Measurements from ENCODE around the gene LYPD6. TPM values are rescaled to one million over a fixed set of nuclear protein-coding genes. Genes with fewer than 3 reads are reported as not detected.

The LYPD6 gene
- total RNA-seq, 1 experiment from 2014 or later, result 11.5 TPM

DNA sequence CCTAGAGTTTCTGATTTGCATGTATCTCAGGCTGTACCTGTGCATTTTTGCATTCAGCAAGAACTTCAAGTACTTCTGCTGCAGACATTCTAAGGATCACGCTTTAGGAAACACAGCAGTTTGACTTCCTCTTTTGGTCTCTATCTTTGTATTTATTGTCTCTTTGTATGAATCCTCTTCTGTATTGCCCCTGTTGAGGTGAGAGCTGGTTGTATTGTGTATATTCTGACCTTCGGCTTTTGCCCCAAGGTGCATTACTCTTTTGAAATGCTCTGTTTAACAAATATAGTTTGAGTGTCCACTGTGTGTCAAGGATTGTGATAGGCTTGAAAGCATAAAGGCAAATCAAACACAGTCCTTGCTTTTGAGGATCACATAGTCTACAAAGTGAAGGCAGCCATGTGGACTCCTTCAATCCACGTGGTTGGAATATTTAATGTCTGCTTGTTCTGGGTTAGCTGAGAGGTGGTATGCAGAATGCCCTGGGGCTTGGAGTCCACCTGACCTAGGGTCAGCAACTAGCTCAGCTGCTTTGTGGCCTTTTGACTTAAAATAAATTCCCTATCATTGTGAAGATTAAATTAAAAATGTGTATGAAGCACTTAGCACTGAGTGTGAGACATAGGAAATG, 108.1 kb downstream of the LYPD6 start:
- no peaks in the 10 kb centered on the region for H3K27me3 ChIP-seq
- H3K9me3 ChIP-seq (replicated peaks), result no peaks in the 10 kb centered on the region
- no peak overlapping the region for H3K4me3 ChIP-seq
- no peaks in the 10 kb centered on the region for H3K4me1 ChIP-seq
- H3K27ac ChIP-seq, result no peak overlapping the region
- H3K36me3 ChIP-seq, result no peaks in the 10 kb centered on the region; the same call in 1 of the 2 replicates
- DNase-seq, result no peak

DNA sequence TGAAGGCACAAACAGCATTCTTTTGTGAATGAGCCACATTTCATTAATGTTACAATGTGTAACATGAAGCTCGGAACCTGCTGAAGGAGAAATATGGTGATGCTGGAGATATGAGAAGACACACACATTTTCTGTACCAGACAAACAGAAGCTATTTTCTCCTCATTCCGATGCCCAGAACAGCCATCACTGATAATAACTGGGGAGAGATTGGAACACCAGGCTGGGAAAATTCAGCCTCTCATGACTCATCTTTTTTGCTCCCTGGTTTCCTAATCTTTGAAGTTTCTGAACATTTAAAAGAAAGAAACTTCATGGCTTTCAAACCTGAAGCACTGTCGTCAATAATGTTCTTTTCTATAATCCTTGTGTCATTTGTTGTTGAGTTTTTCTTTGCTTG, 110.9 kb downstream of the LYPD6 start:
- Histone ChIP-seq H3K4me1 (no peaks in the 10 kb centered on the region), H3K27me3 (no peaks in the 10 kb centered on the region), H3K36me3 (no peaks in the 10 kb centered on the region; the same call in 1 of the 2 replicates), H3K27ac (no peak overlapping the region), H3K4me3 (no peak overlapping the region), H3K9me3 (replicated peaks) (no peaks in the 10 kb centered on the region)
- DNase-seq, result no peak

DNA sequence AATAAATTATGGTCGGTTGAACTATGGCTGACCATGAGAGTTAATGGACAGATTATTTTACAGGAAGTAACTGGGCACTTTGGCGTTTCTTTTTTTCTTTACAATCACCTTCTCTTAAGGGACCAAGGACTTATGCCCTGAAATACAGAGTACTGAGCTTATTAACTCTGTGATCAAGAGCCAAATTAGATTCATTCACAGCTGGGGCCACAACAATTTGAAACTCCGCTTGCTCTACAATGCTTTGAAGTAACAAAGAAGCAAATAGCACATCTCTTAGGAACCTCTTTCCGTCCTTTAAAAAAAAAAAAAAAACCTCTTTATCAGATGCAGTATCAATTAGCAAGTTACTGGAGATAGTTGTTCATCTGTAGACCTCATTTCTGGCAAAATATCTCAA, 112.0 kb downstream of the LYPD6 start:
- H3K27ac ChIP-seq, result no peak overlapping the region
- H3K36me3 ChIP-seq, result no peaks in the 10 kb centered on the region; the same call in 1 of the 2 replicates

DNA sequence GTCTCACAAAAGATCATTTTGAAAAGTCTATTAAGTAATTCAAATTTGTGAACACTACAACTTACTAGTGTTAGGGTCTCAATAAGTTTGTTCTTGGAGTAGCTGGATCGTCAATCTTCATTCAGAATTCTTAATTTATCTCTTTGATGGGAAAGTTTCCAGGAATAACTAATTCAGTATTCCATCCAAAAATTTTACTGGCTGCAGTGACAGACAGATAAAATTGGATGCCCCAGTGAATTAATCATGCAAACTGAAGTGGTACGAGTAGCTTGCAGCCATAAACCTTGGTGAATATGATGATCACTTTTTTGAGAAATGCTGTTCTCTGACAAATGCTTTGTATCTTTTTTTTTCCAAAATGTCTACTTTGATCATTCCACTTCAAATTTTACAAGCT, 112.8 kb downstream of the LYPD6 start:
- H3K27ac ChIP-seq, result no peak overlapping the region
- H3K9me3 ChIP-seq (replicated peaks), result no peaks in the 10 kb centered on the region
- no peaks in the 10 kb centered on the region for H3K4me1 ChIP-seq
- no peaks in the 10 kb centered on the region; the same call in 1 of the 2 replicates for H3K36me3 ChIP-seq
- H3K27me3 ChIP-seq, result no peaks in the 10 kb centered on the region
- no peak for DNase-seq
- no peak overlapping the region for H3K4me3 ChIP-seq

More for the DNA sequence above, 112.0 kb downstream of the LYPD6 start:
- no peak for DNase-seq
- Histone ChIP-seq H3K27me3 (no peaks in the 10 kb centered on the region), H3K4me3 (no peak overlapping the region), H3K9me3 (replicated peaks) (no peaks in the 10 kb centered on the region), H3K4me1 (no peaks in the 10 kb centered on the region)

DNA sequence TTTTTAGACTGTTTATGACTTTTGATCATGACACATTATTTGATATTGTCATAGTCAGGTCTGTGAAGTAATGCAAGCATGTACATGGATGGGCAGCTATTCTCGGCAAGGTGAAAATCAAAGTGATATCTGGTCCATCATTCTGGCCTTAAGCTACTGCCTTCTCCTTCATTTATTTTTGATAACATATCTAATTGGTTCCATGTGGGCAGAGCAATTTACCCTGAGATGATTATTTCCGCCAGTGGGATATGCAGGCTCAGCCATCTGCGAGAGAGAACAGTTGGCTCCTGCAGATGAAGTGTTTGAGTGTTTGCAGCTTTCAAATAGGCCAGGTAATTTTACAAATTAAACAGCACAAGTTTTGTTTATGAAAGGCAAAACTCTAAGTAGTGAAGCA, 116.4 kb downstream of the LYPD6 start:
- Histone ChIP-seq H3K36me3 (peaks cover 5% of the 10 kb centered on the region; the same call in 1 of the 2 replicates), H3K27ac (no peak overlapping the region), H3K4me1 (no peaks in the 10 kb centered on the region), H3K4me3 (no peak overlapping the region), H3K9me3 (replicated peaks) (no peaks in the 10 kb centered on the region), H3K27me3 (no peaks in the 10 kb centered on the region)
- no peak for DNase-seq

DNA sequence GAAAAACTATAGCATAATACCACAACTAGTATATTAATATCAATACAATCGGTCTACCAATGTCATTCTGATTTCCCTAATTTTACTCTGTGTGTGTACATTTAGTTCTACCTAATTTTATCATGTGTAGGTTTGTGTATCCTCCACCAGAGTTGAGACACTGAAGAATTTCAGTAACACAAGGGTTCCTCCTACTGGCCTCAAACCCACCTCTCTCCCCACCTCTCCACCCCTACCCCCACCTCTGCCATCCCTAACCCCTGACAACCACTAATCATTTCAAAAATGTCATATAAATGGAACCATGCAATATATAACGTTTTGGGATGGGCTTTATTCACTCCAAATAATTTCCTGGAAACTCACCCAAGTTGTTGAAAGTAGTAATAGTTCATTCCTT, 117.9 kb downstream of the LYPD6 start:
- H3K9me3 ChIP-seq (replicated peaks), result no peaks in the 10 kb centered on the region
- H3K27me3 ChIP-seq, result no peaks in the 10 kb centered on the region
- peaks cover 7% of the 10 kb centered on the region for H3K36me3 ChIP-seq
- no peaks in the 10 kb centered on the region for H3K4me1 ChIP-seq
- no peak overlapping the region for H3K4me3 ChIP-seq
- H3K27ac ChIP-seq, result no peak overlapping the region
- no peak for DNase-seq

DNA sequence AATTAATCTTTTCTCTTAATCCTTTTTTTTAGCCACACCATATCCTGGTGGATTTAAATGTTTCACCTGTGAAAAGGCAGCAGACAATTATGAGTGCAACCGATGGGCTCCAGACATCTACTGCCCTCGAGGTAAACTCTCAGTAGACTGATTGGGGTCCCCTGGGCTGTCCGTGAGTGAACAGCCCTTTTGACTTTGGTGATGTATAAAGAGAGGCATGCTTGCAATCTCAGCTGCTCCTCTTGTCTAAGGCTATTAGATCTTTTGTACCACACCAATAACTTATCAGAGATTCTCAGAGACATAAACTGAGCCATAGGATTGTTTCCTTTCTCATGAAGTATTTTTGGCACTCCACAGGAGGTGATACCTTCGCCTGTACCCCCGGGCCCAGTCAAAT, 118.6 kb downstream of the LYPD6 start:
- DNase-seq, result no peak
- no peak overlapping the region for H3K4me3 ChIP-seq

DNA sequence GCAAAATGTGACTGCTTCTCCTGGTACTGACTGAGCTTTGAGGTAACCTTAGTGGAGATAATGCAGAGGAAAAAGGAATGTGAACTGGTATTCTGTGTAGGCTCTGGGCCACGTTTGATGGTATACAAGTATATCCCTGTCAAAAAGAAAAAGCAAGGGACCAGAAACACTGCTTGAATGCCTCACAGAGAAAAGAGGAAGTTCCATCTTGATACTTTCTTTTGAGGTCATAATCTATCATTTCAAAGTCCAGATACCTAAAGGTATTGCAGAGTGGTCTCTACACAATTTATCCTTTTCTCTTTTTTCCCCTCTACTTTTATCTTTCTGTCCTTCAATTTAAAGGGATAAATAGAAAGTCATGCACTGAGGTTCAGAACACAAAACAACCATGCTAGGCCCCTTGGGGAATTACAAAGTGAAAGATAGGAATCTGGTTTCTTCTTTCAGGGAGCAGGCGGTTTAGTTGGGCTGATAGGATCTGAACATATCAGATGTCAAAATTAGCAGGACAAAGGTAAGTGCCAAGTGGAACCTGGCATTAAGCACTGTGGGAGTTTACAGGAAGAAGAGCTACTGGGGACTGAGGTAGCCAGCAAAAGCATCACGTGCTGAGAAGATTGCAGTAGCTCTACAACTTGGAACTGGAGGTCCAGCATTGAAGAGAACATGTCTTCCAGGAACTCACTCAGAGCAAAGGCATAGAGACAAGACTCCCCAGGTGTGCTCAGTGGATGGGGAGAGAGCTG, 121.2 kb downstream of the LYPD6 start:
- no peaks in the 10 kb centered on the region for H3K27me3 ChIP-seq
- peaks cover 7% of the 10 kb centered on the region for H3K36me3 ChIP-seq
- no peak overlapping the region for H3K4me3 ChIP-seq
- H3K27ac ChIP-seq, result no peak overlapping the region
- H3K4me1 ChIP-seq, result no peaks in the 10 kb centered on the region
- no peaks in the 10 kb centered on the region for H3K9me3 ChIP-seq (replicated peaks)
- DNase-seq, result no peak

More for the DNA sequence above, 118.6 kb downstream of the LYPD6 start:
- Histone ChIP-seq H3K27ac (no peak overlapping the region), H3K36me3 (peaks cover 7% of the 10 kb centered on the region), H3K4me1 (no peaks in the 10 kb centered on the region), H3K9me3 (replicated peaks) (no peaks in the 10 kb centered on the region), H3K27me3 (no peaks in the 10 kb centered on the region)

DNA sequence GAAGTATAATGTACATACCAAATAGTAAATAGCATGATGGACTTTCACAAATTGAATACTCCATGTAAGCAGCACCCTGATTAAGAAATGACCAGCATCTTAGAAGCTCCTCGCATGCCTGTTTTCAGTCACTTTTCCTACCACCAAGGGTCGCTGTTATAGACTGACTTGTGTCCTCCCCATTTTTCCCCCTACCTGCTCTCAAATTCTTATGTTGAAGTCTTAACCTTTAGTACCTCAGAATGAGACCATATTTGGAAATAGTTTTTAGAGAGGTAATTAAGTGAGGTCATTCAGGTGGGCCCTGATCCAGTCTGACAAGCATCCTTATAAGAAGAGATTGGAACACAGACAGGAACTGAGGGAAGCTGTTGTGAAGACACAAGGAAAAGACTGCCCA, 125.9 kb downstream of the LYPD6 start:
- H3K4me1 ChIP-seq, result no peaks in the 10 kb centered on the region
- H3K9me3 ChIP-seq (replicated peaks), result no peaks in the 10 kb centered on the region
- H3K4me3 ChIP-seq, result no peak overlapping the region
- no peak overlapping the region for H3K27ac ChIP-seq
- peaks cover 2% of the 10 kb centered on the region; the same call in 1 of the 2 replicates for H3K36me3 ChIP-seq
- H3K27me3 ChIP-seq, result no peaks in the 10 kb centered on the region
- no peak for DNase-seq

DNA sequence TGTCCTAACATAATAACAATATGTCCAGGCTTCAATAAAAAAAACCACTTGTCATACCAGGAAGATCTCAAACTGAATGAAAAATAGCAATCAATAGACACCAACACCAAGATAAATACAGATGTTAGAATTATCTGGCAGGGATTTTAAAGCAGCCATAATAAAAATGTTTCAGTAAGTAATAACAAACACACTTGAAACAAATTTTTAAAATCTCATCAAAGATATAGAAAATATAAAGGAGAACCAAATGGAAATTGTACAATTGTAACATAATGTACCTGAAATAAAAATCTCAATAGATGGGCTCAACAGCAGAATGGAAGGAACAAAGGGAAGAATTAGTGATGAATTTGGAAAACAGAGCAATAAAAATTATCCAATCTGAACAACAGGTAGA, 128.1 kb downstream of the LYPD6 start:
- Histone ChIP-seq H3K4me3 (no peak overlapping the region), H3K9me3 (replicated peaks) (peaks cover 5% of the 10 kb centered on the region; the same call in 1 of the 2 replicates), H3K4me1 (no peaks in the 10 kb centered on the region), H3K27ac (no peak overlapping the region), H3K36me3 (no peaks in the 10 kb centered on the region), H3K27me3 (no peaks in the 10 kb centered on the region)
- DNase-seq, result no peak

DNA sequence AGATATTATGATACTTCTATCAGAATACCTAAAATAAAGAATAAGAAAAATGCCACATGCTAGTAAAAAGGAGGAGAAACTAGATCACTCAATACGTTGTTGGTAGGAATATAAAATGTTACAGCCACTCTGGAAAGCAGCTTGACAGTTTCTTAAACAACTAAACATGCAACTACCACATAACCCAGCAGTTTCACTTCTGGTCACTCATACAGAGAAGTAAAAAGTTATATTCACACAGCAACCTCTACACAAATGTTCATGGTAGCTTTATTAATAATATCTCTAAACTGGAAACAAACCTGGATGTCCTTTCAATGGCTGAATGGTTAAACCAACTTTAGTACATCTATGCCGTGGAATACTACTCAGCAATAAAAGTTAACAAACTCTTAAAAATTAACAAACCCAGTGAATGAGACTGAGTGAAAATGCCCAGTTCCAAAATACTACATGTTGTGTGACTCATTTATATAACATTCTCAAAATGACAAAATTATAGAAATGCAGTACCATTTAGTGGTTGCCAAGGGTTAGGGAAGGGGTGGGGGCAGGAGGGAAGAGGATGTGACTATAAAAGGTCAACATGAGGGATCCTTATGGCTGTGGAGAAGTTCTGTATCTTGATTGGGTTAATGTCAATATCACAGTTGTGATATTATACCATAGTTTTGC, 133.1 kb downstream of the LYPD6 start:
- Histone ChIP-seq H3K4me3 (no peak overlapping the region), H3K27me3 (no peaks in the 10 kb centered on the region), H3K9me3 (replicated peaks) (peaks cover 5% of the 10 kb centered on the region; the same call in 1 of the 2 replicates), H3K36me3 (no peaks in the 10 kb centered on the region), H3K27ac (no peak overlapping the region), H3K4me1 (peaks cover 18% of the 10 kb centered on the region)
- no peak for DNase-seq

DNA sequence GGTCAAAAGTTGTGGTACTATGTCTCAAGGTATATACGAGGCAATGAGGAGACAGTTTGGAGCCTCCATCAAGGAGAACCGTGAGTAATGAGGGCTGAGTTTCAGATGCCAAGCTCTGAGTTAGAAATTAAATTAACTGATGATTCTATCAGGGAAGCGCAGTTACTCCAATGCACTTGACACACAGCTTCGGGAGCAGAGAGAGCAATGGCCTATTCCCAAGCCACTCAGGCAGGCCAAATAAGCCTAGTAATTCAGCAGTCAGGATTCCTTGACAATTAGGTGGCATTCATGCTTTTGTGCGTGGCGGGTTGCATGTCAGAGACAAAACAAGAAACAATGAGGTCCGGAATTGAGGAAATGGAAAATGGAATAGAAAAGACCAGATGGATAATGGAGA, 134.0 kb downstream of the LYPD6 start:
- no peak overlapping the region for H3K27ac ChIP-seq
- no peaks in the 10 kb centered on the region for H3K36me3 ChIP-seq
- peaks cover 18% of the 10 kb centered on the region for H3K4me1 ChIP-seq
- no peak overlapping the region for H3K4me3 ChIP-seq
- H3K27me3 ChIP-seq, result no peaks in the 10 kb centered on the region
- DNase-seq, result no peak
- H3K9me3 ChIP-seq (replicated peaks), result peaks cover 5% of the 10 kb centered on the region; the same call in 1 of the 2 replicates

DNA sequence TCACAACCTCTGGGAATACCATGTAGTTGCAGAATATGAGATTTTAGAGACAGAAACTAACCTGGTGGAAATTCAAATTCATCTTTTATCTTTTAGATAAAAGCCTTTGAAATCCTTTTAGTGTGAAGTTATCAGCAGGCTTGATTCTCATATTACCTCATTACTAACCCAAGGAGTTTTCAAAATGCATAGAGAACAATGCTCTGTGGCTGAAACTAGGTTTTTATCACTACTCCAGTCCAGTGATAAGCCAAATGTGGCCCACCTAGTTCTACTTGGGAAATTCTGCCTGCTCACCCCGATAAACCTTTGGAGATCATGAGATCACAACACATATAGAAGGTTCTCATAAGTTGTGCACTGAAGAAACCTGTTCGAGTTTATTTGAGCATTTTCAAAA, 135.5 kb downstream of the LYPD6 start:
- Histone ChIP-seq H3K4me1 (peaks cover 18% of the 10 kb centered on the region), H3K27me3 (no peaks in the 10 kb centered on the region), H3K4me3 (no peak overlapping the region), H3K36me3 (0 out of 2 replicates have a peak, but pooled peaks cover 2% of the 10 kb centered on the region), H3K27ac (no peak overlapping the region), H3K9me3 (replicated peaks) (peaks cover 5% of the 10 kb centered on the region; the same call in 1 of the 2 replicates)
- no peak for DNase-seq

DNA sequence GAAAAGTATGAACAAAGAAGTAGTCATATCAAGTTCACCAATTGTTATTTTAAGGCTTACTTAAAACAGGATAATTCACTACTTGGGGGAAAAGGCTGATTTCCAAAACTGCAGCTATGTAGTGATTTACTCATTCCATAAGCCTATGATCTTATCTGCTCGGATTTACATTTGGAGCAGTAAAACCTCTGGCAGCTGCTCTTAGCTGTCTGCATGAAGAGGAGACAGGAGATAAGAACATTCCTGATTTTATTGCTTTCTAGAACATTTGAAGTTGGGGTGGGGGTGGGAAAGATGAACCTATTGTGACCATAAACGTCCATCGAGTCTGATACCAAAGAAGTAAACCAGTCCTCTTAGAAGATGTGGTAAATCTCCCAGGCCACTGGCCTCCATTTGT, 136.2 kb downstream of the LYPD6 start:
- peak; percentile 38 to 62 for DNase-seq
- Histone ChIP-seq H3K27ac (no peak overlapping the region), H3K4me1 (peaks cover 18% of the 10 kb centered on the region), H3K27me3 (no peaks in the 10 kb centered on the region), H3K4me3 (no peak overlapping the region), H3K36me3 (0 out of 2 replicates have a peak, but pooled peaks cover 2% of the 10 kb centered on the region), H3K9me3 (replicated peaks) (peaks cover 2% of the 10 kb centered on the region; the same call in 1 of the 2 replicates)

DNA sequence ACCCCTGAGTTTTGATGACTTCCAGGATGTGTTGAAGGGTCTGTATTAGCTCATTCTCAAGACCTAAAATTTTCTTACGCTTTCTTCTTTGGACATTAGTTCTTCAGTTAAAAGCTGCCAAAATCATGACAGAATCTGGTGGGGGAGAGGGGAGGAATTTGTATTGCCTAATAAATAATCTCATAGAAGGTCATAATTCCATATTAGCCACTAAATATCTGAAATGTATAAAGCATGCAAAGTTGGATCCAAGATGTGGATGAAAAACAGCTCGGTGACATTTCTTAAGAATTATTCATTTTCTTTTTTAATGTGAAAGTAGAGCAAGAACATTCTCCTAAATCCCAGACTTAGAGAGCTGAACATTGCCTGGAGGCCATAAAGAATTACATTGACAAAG, 137.0 kb downstream of the LYPD6 start:
- Histone ChIP-seq H3K9me3 (replicated peaks) (no peaks in the 10 kb centered on the region), H3K4me1 (peaks cover 18% of the 10 kb centered on the region), H3K36me3 (0 out of 2 replicates have a peak, but pooled peaks cover 2% of the 10 kb centered on the region), H3K27me3 (no peaks in the 10 kb centered on the region), H3K4me3 (no peak overlapping the region), H3K27ac (no peak overlapping the region)
- no peak for DNase-seq

Measured in SJCRH30 (cell line).